Stimulated activated CD4-positive, alpha-beta T cell treated with anti-CD3 and anti-CD28 coated beads, Interleukin-15, amount 100 ng/mL, for 48 hours (primary cell): ENCODE results near the gene ARID3B.
"Not testable (repeated sequence)": the region's sequence is repeated elsewhere in the genome, so short reads cannot be mapped to it uniquely, and the experiment has no call there.

Experiments used
- DNase-seq, 2 donors: peaks; one replicate each; pipeline ENCODE4 v3.0.0-alpha.2; 2020; ENCODE audit warnings: low read depth in 2 of 2

ARID3B gene

GRCh38 chr15:74535388-74536084 lies 5.5 kb upstream of the ARID3B start:
- no peak for DNase-seq

- DNase-seq = no peak
Measured at GRCh38 chr15:74537736-74538135, 3.3 kb upstream of the ARID3B start.

- not testable (repeated sequence) for DNase-seq
Measured at GRCh38 chr15:74539521-74539920, 1.5 kb upstream of the ARID3B start.

GRCh38 chr15:74540161-74540760 lies 759 bp upstream of the ARID3B start:
- no peak for DNase-seq

DNA sequence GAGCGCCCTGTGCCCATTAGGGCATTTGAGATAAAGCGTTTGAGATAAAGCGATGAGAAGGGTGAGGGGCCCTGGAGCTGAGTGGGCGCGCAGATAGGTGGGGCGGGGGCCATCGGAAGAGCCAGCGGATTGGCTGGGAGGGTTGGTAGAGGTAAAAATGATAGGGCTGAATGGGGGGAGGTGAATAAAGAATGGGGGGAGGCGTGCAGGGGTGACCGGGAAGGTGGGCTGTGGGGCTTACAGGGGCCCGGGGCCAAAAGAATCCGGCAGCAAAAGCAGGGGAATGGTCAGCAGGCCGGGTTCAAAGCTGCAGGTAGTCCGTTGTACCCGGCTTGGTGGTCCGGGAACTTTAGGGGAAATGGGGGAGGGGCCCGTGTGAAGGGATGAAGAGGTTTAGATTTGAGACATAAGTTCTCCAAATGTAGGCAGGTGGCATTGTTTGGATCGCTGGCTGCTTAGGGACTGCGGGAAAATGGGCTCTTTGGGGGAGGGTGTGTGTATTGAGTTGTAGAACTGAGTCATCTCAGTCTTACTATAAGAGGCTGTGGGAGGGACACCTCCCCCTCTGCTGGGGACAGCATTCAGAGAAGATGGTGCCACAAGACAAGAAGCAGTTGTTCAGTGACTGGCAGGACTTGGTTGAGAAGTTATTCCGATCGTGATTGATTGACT lies 610 bp downstream of the ARID3B start:
- peak; percentile 61 to 62 for DNase-seq

DNA sequence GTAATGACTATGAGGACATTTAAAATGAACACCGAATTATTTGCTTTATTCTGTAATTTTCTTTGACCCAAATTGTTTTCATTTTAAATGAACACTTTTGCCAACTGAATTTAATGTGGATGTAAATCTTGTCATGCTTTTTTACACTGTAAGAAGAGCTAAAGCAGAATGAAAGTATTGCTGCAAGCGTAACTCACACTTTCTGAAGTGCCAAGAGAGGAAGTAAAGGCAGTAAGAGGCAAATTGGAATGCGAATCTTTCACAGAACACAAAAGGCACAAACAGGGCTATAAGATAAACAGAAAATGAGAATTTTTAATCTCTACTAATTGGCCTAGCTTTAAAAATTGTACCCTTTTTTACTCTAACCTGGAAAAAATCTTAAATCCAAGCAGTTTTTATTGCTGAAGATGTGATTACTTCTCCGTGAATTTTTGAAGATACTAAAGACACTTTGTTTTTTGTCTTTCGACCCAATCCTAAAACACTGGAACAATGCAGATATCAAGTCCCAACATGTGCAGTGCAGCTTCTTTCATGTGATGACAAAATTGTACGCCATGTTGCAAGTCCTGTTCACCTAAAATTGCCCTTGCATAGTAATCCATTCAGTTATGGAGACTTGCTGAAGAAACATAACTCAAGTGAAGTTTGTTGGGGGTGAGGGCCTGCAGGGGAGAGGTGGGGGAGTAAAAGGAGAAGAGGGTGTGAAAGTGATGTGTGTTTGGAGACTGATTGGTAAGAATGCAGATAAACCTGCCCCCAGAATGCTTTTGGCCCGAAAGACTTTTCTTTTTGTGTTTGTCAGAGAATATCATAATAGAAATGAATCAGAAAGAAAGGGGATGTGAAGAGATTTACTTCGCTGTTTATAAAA lies 1.4 kb downstream of the ARID3B start:
- no peak for DNase-seq

- no peak for DNase-seq
Measured at GRCh38 chr15:74543043-74543422, 2.0 kb downstream of the ARID3B start.

GRCh38 chr15:74543583-74543982 lies 2.6 kb downstream of the ARID3B start:
- peak in 1 of 2 donors; percentile 5 for DNase-seq

- no peak for DNase-seq
Measured at GRCh38 chr15:74545086-74545485, 4.1 kb downstream of the ARID3B start.

GRCh38 chr15:74545776-74546656 lies 5.0 kb downstream of the ARID3B start:
- DNase-seq = peak; percentile 91 to 94

GRCh38 chr15:74547616-74548015 lies 6.6 kb downstream of the ARID3B start:
- no peak for DNase-seq

DNA sequence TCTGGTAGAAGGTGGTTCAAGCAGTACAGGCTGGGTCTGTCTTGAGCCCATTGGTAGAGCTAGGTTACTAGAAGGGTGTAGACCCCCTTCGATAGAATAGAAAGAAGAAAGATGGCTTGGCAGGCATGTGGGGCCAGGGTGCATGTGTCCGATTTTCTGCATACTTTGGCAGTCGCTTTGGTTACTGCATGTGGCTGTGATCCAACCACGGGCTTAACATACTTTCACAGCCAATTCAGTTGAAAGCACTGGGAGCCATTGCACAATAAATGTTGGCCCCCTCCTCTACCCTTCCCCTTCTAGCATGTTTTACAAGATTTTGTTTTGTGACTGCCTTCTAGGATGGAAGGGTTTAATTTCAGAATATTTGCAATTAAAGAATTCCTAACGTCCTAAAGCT lies 7.2 kb downstream of the ARID3B start:
- no peak for DNase-seq

GRCh38 chr15:74549816-74550215 lies 8.8 kb downstream of the ARID3B start:
- DNase-seq = no peak

DNA sequence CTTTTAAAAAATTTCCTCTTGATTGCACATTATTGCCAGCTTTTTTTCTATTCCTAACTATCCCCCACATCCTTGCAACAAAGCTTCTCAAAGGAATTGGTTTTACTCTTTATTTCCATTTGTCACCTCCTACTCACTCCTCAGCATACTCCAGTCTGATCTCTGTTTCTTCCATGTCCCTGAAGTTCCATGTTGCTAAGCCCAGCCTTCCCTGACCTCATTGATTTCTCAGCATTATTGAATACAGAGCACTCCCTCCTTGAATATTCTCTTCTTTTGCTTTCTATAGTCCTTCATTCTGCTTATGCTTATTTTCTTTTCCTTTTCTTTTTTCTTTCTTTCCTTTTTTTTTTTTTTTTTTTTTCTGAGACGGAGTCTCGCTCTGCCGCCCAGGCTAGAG lies 10.7 kb downstream of the ARID3B start:
- no peak for DNase-seq

- DNase-seq = no peak
Measured at GRCh38 chr15:74552773-74553441, 11.9 kb downstream of the ARID3B start.

DNA sequence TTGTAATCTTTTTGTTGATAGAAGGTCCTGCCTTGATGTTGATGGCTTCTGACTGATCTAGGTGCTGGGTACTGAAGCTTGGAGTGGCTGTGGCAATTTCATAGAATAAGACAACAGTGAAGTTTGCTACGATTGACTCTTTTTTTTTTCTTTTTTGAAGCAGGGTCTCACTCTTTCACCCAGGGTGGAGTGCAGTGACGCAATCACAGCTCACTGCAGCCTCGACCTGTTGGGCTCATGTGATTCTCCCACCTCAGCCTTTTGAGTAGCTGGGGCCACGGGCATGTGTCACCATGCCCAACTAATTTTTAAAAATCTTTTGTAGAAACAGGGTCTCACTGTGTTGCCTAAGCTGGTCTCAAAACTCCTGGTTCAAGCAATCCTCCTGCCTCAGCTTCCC lies 14.2 kb downstream of the ARID3B start:
- DNase-seq = no peak

DNA sequence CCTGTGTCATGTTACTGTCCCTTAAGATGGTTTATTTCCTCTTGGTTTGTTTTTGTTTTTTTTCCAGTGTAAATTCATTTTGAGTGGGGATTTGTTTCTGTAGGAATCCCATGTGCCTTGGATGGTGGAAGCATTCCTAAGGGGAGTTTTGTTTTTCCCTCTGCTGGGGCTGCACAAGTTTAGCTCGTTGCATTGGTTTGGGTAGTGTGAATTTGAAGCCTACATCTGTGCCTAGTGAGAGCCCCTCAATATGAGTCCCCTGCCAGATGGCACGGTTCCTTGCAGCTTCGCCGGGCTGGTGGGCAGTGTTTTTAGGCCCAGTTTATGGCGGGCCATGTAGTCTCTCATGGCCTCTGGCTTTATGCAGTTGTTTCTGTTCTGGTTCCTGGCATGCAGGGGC lies 17.7 kb downstream of the ARID3B start:
- DNase-seq = no peak

DNA sequence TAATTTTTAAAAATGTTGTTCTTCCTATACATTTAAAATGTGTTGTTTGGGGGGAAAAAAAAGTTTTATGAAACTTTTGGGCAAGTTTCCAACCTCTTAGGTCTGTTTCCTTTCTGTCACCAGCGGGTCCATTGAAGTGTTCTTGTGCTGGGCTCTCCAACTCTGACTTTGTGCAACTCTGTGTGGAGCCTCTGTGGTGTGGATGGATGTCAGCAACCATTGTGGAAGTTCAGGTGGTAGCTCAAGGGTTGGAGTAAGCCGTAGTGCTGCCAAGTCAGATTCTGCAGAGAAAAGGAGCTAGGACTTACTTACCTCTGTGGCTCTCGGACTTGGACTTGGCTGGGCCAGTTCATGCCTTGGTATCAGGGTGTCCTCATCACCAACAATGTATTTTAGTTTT lies 22.4 kb downstream of the ARID3B start:
- DNase-seq = no peak

- no peak for DNase-seq
Measured at GRCh38 chr15:74564182-74564581, 23.2 kb downstream of the ARID3B start.

DNA sequence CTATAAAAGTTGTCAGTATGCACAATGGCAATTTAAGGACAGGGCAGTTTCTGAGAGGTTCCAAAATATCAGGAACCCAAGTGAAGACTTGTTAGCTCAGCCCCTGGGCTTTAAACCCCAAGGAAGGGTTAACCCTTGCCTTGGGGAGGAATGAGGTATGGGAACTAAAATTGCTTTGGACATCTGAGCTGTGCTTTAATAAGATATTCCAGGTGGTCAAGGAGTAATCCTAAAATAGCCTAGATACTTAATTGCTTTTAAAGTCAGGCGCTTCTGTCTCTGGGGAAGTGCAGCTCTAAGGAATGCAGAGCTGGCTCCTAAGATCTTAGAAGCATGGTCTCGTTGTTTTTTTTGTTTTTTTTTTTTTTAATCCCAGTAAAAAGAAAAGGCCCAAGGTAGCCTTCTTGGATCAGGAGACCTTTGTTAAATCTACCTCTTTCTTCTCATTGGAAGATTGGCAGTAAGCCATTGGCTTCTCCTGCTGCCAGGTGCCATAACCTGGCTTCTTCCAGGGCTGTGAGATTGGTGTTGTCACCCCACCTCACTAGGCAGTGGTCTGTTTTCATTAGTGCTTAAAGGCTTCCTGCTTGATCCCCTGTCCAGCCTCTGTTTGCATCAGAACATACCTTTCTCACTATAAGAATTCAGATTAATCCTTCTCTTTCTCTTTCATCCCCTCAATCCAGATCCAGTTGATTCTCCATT lies 24.5 kb downstream of the ARID3B start:
- no peak for DNase-seq
